Cardiac fibroblast (primary cell): ENCODE measurements around the gene GALP.

Source experiments
- DNase-seq, 2 donors: peaks; one replicate each; pipeline versions ENCODE4 v3.0.0 to v3.0.0-alpha.2; 2010; ENCODE audit warnings: low read depth in 2 of 2
- H3K4me3 ChIP-seq, 2 donors: replicated peaks in 1 of 2; 1 replicate in 1 of 2; 2 replicates in 1 of 2; pipeline ENCODE4 v1.5.1; 2011; ENCODE audit warnings: low read depth in 2 of 2, low read length in 2 of 2, mild to moderate bottlenecking in 2 of 2, moderate library complexity in 1 of 2
- TF ChIP-seq, protein P1 (sequence below): IDR thresholded peaks from one replicate; pipeline ENCODE4 v1.5.1; 2011; ENCODE audit warnings: low read depth, mild to moderate bottlenecking, low read length, inconsistent platforms

GALP gene

DNA sequence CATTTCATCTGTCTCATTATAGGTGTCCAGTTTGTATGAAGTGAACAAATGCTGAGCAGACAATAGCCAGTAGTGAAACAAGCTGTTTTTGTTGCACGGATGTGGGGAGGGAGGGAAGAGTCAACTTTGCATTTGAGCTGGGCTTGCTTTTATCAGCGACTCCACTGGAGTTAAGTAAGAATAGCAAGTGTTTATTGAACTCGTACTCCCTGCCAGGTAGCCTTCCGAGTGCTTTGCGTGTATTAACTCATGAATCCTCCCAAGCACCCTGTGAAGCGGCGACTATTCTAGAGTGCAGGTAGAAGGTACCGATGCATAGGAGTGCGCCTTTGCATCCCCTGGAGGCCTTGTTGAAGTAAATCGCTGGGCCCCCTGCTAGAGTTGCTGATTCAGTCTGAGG is 39.4 kb upstream of the GALP start:
- TF ChIP-seq, protein P1, sequence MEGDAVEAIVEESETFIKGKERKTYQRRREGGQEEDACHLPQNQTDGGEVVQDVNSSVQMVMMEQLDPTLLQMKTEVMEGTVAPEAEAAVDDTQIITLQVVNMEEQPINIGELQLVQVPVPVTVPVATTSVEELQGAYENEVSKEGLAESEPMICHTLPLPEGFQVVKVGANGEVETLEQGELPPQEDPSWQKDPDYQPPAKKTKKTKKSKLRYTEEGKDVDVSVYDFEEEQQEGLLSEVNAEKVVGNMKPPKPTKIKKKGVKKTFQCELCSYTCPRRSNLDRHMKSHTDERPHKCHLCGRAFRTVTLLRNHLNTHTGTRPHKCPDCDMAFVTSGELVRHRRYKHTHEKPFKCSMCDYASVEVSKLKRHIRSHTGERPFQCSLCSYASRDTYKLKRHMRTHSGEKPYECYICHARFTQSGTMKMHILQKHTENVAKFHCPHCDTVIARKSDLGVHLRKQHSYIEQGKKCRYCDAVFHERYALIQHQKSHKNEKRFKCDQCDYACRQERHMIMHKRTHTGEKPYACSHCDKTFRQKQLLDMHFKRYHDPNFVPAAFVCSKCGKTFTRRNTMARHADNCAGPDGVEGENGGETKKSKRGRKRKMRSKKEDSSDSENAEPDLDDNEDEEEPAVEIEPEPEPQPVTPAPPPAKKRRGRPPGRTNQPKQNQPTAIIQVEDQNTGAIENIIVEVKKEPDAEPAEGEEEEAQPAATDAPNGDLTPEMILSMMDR: no peak
- no peak for DNase-seq
- H3K4me3 ChIP-seq: no peak overlapping the region

DNA sequence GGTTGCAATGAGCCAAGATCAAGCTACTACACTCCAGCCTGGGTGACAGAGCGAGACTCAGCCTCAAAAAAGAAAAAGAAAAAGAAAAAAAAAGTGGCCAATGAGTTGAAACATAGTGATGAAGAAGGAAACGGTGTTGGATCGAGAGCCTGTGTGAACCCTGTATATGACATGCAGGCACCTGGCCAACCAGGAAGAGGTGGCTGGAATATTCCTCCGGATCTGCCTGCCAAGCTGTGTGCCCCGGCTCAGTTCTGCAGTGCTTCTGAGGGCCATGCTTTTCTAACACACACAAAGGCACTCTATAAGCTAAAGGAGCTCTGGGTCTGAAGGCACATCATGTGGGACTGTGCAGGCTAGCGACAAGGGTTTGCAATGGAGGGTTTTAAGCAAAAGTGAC is 38.4 kb upstream of the GALP start:
- H3K4me3 ChIP-seq: no peak overlapping the region
- no peak for DNase-seq
- TF ChIP-seq, protein P1: no peak

DNA sequence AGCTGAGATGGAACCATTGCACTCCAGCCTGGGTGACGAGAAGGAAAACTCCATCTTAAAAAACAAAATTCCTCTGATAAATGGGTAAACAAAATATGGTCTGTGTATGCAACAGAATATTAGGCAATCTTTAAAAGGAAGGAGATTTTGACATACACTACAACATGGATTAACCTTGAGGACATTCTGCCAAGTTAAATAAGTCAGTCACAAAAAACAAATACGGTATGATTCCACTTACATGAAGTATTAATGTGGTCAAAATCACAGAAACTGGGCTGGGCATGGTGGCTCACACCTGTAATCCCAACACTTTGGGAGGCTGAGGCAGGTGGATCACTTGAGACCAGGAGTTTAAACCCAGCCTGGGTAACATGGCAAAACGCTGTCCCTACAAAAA is 37.7 kb upstream of the GALP start:
- DNase-seq: peak; percentile 30 to 40
- TF ChIP-seq, protein P1: no peak
- no peak overlapping the region for H3K4me3 ChIP-seq

DNA sequence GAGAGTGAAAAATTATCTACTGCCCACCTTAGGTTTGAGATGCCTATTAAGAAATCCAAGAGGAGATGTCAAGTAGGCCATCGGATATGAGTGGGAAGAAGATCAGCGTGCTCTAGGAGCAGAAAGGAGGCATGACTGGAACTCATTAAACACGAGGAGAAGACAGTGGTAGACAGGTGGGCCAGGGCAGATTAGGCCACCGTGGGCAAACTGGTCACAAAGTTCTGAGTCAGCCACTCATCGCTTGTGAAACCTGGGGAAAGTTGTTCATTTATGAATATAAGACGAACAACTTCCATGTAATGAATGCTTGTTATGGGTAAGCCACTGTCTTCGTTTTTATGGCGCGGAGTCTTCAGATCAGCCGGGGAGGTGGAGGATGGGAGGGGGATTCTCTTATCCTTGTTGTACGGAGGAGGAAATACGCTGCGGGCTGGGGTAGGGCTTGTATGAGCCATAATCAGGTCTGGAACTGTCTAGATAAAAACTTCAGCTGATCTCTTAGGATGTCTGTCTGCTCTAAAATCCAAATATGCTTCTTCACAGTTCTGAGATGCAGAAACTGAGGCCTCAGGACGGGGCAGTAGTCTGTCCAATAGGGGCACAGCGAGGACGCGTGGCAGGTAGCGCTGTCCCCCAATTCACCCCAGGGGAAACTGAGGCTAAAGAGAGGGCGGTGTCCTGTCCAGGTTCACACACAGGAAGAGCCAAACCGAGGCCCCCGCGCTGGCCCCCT is 35.8 kb upstream of the GALP start:
- H3K4me3 ChIP-seq: peak overlapping the region; percentile 65
- TF ChIP-seq, protein P1: no peak
- DNase-seq: peak; percentile 19 to 21

DNA sequence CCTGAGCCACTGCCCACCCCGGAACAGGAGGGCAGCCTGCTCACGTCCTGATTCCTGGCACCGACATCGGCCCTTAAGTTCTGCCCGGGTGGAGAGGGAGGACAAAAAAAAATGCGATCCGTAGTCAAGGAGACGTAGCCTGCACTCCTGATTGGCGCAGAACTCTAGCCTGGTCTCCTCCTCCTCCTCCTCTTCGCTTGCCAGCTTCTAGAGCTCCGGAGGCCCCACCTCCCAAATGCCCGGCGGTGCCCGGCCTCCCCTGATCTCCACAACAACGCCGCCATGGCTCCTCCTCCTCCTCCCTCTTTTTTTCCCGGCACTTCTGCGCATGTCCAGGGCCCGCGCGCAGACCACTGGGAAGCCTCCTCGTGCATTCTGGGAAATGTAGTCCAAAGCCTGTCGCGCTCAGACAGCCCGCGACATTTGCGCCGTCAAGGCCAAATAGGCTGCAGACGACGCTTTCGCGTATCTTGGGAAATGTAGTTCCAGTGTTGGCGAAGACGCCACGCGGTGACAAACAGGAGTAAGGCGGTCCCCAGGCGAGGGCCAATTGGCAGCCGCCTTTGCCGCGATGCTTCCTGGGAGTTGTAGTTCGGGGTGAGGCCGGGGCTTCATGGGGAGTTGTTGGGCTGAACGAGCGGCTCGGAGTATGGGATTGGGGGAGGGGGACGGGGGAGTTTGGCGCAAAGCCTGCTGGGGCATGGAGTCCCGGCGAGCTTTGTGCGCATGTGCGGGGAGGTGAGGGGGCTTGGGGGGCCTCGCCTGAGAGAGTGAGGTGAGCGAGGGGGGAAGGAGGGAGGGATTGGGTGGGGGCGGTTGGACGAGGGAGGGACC is 35.0 kb upstream of the GALP start, which contains the start of gene ZNF444:
Gene ZNF444 (plus strand): TSS at position 705 of the 834 bp plus-strand sequence. CDS start 5,625 bp downstream, outside the sequence.
- H3K4me3 ChIP-seq: peak within 1 kb of the TSS; percentile 65
- TF ChIP-seq, protein P1: no peak
- DNase-seq: peak; percentile 100

DNA sequence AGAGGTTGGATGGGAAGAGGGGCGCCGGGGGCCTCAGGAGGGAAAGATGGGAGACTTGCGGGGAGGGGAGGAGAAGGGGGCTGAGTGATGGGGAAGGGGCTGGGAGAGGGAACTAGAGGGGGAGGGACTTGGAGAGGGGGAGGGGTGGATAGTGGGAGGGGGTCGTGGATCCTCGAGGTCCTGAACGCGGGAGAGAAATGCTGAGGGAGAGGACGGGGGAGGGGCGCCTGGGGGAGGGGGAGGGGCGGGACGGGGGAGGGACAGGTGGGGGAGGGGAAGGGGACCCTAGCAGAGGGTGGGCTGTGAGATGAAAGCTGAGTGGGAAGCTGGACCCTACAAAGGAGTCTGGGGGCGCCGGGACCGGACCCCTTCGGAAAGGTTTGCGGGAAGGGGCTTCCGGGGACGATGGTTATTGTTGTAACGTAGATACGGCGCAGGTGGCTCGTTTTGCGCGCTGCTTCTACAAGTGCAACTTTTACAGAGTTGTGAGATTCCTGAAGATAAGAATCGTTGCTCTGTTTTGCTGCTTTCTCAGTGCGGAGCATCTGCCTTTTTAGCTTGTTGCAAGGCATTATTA is 34.3 kb upstream of the GALP start:
- TF ChIP-seq, protein P1: no peak
- peak overlapping the region; percentile 65 for H3K4me3 ChIP-seq
- DNase-seq: peak in 1 of 2 donors; percentile 9
